ENCODE results near the gene SNAI3.

SNAI3 gene

GRCh38 chr16:88688013-88688778 lies 1.9 kb upstream of the SNAI3 start:
- H3K27me3 ChIP-seq (ENCODE audit: low read depth, low read length): peaks cover 50% of the 10 kb centered on the region
- H3K79me2 ChIP-seq (ENCODE audit: low read length): no peaks in the 10 kb centered on the region
- no peak overlapping the region for H3K4me3 ChIP-seq (ENCODE audit: low read length)
- H3K4me2 ChIP-seq (ENCODE audit: low read length): no peak overlapping the region
- H2AFZ ChIP-seq (ENCODE audit: low read depth, low read length): no peak overlapping the region
- H3K9me3 ChIP-seq (ENCODE audit: insufficient read depth, low read length): no peaks in the 10 kb centered on the region
- no peaks in the 10 kb centered on the region for H4K20me1 ChIP-seq (ENCODE audit: insufficient read depth, low read length)
- peaks cover 32% of the 10 kb centered on the region for H3K4me1 ChIP-seq (ENCODE audit: low read length)
- no peak for TF ChIP-seq CTCF (IDR thresholded peaks at IDR 0.05; ENCODE audit: low read depth, low read length)
- no peak for TF ChIP-seq EZH2phosphoT487 (IDR thresholded peaks at IDR 0.05; ENCODE audit: low read depth)
- H3K9ac ChIP-seq (ENCODE audit: low read length): no peak overlapping the region
- H3K36me3 ChIP-seq (replicated peaks; ENCODE audit: low read depth, low read length): no peaks in the 10 kb centered on the region
- H3K27ac ChIP-seq (ENCODE audit: low read length): no peak overlapping the region

- TF ChIP-seq CTCF (IDR thresholded peaks at IDR 0.05; ENCODE audit: low read depth, low read length): no peak
- no peak for TF ChIP-seq EZH2phosphoT487 (IDR thresholded peaks at IDR 0.05; ENCODE audit: low read depth)
- H3K4me1 ChIP-seq (ENCODE audit: low read length): peaks cover 32% of the 10 kb centered on the region
Measured at GRCh38 chr16:88687676-88688012, 1.3 kb upstream of the SNAI3 start.

GRCh38 chr16:88687254-88687576 lies 908 bp upstream of the SNAI3 start:
- H3K36me3 ChIP-seq (replicated peaks; ENCODE audit: low read depth, low read length): no peaks in the 10 kb centered on the region
- TF ChIP-seq EZH2phosphoT487 (IDR thresholded peaks at IDR 0.05; ENCODE audit: low read depth) (no peak), CTCF (IDR thresholded peaks at IDR 0.05; ENCODE audit: low read depth, low read length) (no peak)

More at GRCh38 chr16:88687676-88688012, 1.3 kb upstream of the SNAI3 start:
- Histone ChIP-seq H3K9ac (ENCODE audit: low read length) (no peak overlapping the region), H3K4me2 (ENCODE audit: low read length) (no peak overlapping the region), H3K79me2 (ENCODE audit: low read length) (no peaks in the 10 kb centered on the region), H3K9me3 (ENCODE audit: insufficient read depth, low read length) (no peaks in the 10 kb centered on the region), H3K27ac (ENCODE audit: low read length) (no peak overlapping the region), H3K36me3 (replicated peaks; ENCODE audit: low read depth, low read length) (no peaks in the 10 kb centered on the region), H3K27me3 (ENCODE audit: low read depth, low read length) (peaks cover 50% of the 10 kb centered on the region), H3K4me3 (ENCODE audit: low read length) (no peak overlapping the region), H4K20me1 (ENCODE audit: insufficient read depth, low read length) (no peaks in the 10 kb centered on the region), H2AFZ (ENCODE audit: low read depth, low read length) (no peak overlapping the region)

GRCh38 chr16:88686062-88686438 lies 257 bp downstream of the SNAI3 start:
- H3K9ac ChIP-seq (ENCODE audit: low read length): peak overlapping the region; percentile 42
- no peak for TF ChIP-seq CTCF (IDR thresholded peaks at IDR 0.05; ENCODE audit: low read depth, low read length)
- TF ChIP-seq EZH2phosphoT487 (IDR thresholded peaks at IDR 0.05; ENCODE audit: low read depth): no peak
- H4K20me1 ChIP-seq (ENCODE audit: insufficient read depth, low read length): no peaks in the 10 kb centered on the region
- H3K9me3 ChIP-seq (ENCODE audit: insufficient read depth, low read length): no peaks in the 10 kb centered on the region
- no peaks in the 10 kb centered on the region for H3K36me3 ChIP-seq (replicated peaks; ENCODE audit: low read depth, low read length)
- peak overlapping the region; percentile 79 for H3K4me3 ChIP-seq (ENCODE audit: low read length)
- H3K4me1 ChIP-seq (ENCODE audit: low read length): peaks cover 42% of the 10 kb centered on the region
- H3K27ac ChIP-seq (ENCODE audit: low read length): no peak overlapping the region
- no peaks in the 10 kb centered on the region for H3K79me2 ChIP-seq (ENCODE audit: low read length)
- H2AFZ ChIP-seq (ENCODE audit: low read depth, low read length): no peak overlapping the region
- peaks cover 45% of the 10 kb centered on the region for H3K27me3 ChIP-seq (ENCODE audit: low read depth, low read length)
- H3K4me2 ChIP-seq (ENCODE audit: low read length): peak overlapping the region; percentile 84

More at GRCh38 chr16:88687254-88687576, 908 bp upstream of the SNAI3 start:
- H3K79me2 ChIP-seq (ENCODE audit: low read length): no peaks in the 10 kb centered on the region
- no peaks in the 10 kb centered on the region for H3K9me3 ChIP-seq (ENCODE audit: insufficient read depth, low read length)
- no peak overlapping the region for H3K9ac ChIP-seq (ENCODE audit: low read length)
- H3K27ac ChIP-seq (ENCODE audit: low read length): no peak overlapping the region
- peaks cover 48% of the 10 kb centered on the region for H3K27me3 ChIP-seq (ENCODE audit: low read depth, low read length)
- H3K4me2 ChIP-seq (ENCODE audit: low read length): no peak overlapping the region
- no peak overlapping the region for H2AFZ ChIP-seq (ENCODE audit: low read depth, low read length)
- H3K4me3 ChIP-seq (ENCODE audit: low read length): no peak overlapping the region
- no peaks in the 10 kb centered on the region for H4K20me1 ChIP-seq (ENCODE audit: insufficient read depth, low read length)
- H3K4me1 ChIP-seq (ENCODE audit: low read length): peaks cover 35% of the 10 kb centered on the region

All from OCI-LY3 (cell line).